Liver (tissue), 9 donors: ENCODE measurements around the gene RERE. TPM values are rescaled to one million over a fixed set of nuclear protein-coding genes. Genes with fewer than 3 reads are reported as not detected.

Experiments used
- DNase-seq: peaks from one replicate; pipeline ENCODE4 v3.0.0-alpha.2; 2017; ENCODE audit warnings: low spot score
- H3K27ac ChIP-seq, 2 donors: one replicate each; pipeline ENCODE4 v1.7.0; 2013; ENCODE audit warnings: inconsistent platforms in 2 of 2, low read length in 2 of 2, control low read depth in 1 of 2, low read depth in 1 of 2, mild to moderate bottlenecking in 1 of 2
- H3K27me3 ChIP-seq, 4 donors: one replicate each; pipeline versions ENCODE4 v1.6.1 to v1.7.0; 2013; ENCODE audit warnings: low read length in 3 of 4, inconsistent platforms in 1 of 4, mild to moderate bottlenecking in 1 of 4, moderate library complexity in 1 of 4; ENCODE audit not compliant: control insufficient read depth in 4 of 4, insufficient read depth in 4 of 4
- H3K36me3 ChIP-seq, 4 donors: one replicate each; pipeline versions ENCODE4 v1.6.1 to v1.7.0; 2013; ENCODE audit warnings: low read length in 3 of 4, mild to moderate bottlenecking in 3 of 4, low read depth in 1 of 4, moderate library complexity in 1 of 4; ENCODE audit not compliant: control insufficient read depth in 4 of 4, insufficient read depth in 3 of 4
- H3K4me1 ChIP-seq, 4 donors: one replicate each; pipeline versions ENCODE4 v1.6.1 to v1.7.0; 2013; ENCODE audit warnings: low read length in 3 of 4, mild to moderate bottlenecking in 3 of 4, moderate library complexity in 1 of 4; ENCODE audit not compliant: control insufficient read depth in 4 of 4, insufficient read depth in 4 of 4
- H3K4me3 ChIP-seq, 3 donors: one replicate each; pipeline versions ENCODE4 v1.6.1 to v1.7.0; 2013; ENCODE audit warnings: low read length in 3 of 3, control low read depth in 1 of 3, low read depth in 1 of 3, mild to moderate bottlenecking in 1 of 3
- H3K9ac ChIP-seq, 2 donors: one replicate each; pipeline ENCODE4 v1.7.0; 2013; ENCODE audit warnings: low read length in 2 of 2, mild to moderate bottlenecking in 2 of 2, moderate library complexity in 2 of 2, control low read depth in 1 of 2, low read depth in 1 of 2
- H3K9me3 ChIP-seq, 4 donors: one replicate each; pipeline versions ENCODE4 v1.6.1 to v1.7.0; 2013; ENCODE audit warnings: low read length in 3 of 4; ENCODE audit not compliant: control insufficient read depth in 4 of 4
- ATF3 ChIP-seq: IDR thresholded peaks from 2 replicates; pipeline ENCODE4 v1.6.1; 2016; ENCODE audit warnings: antibody characterized with exemption
- CTCF ChIP-seq: fragments of 150-350 bp; IDR thresholded peaks from 2 replicates; pipeline ENCODE4 v1.5.1; 2017; ENCODE audit warnings: improper control_type of control experiment, low read depth, low read length; ENCODE audit not compliant: missing input control
- EGR1 ChIP-seq, 2 donors: IDR thresholded peaks; 2 replicates each; pipeline ENCODE4 v1.6.1; 2016 to 2018; ENCODE audit warnings: antibody characterized with exemption in 2 of 2, low read depth in 2 of 2
- FOXA1 ChIP-seq: IDR thresholded peaks from 2 replicates; pipeline ENCODE4 v1.6.1; 2016; ENCODE audit warnings: antibody characterized with exemption
- FOXA2 ChIP-seq: IDR thresholded peaks from 2 replicates; pipeline ENCODE4 v1.6.1; 2016; ENCODE audit warnings: antibody characterized with exemption
- GABPA ChIP-seq, 2 donors: IDR thresholded peaks in 1 of 2; conservative IDR thresholded peaks in 1 of 2; 2 replicates each; pipeline ENCODE4 v1.6.1; 2016; ENCODE audit warnings: antibody characterized with exemption in 2 of 2, mild to moderate bottlenecking in 1 of 2, moderate library complexity in 1 of 2
- HNF4A ChIP-seq, 2 donors: conservative IDR thresholded peaks; 2 replicates each; pipeline ENCODE4 v1.6.1; 2016; ENCODE audit warnings: antibody characterized with exemption in 2 of 2, mild to moderate bottlenecking in 2 of 2
- HNF4G ChIP-seq: IDR thresholded peaks from 2 replicates; pipeline ENCODE4 v1.6.1; 2016; ENCODE audit warnings: antibody characterized with exemption
- JUND ChIP-seq, 2 donors: IDR thresholded peaks; 2 replicates each; pipeline ENCODE4 v1.6.1; 2016; ENCODE audit warnings: antibody characterized with exemption in 2 of 2
- MAX ChIP-seq: IDR thresholded peaks from 2 replicates; pipeline ENCODE4 v1.6.1; 2016; ENCODE audit warnings: antibody characterized with exemption
- NR2F2 ChIP-seq: IDR thresholded peaks from 2 replicates; pipeline ENCODE4 v1.6.1; 2016; ENCODE audit warnings: antibody characterized with exemption
- RAD21 ChIP-seq, 2 donors: IDR thresholded peaks; 2 replicates each; pipeline ENCODE4 v1.6.1; 2016; ENCODE audit warnings: antibody characterized with exemption in 2 of 2, mild to moderate bottlenecking in 2 of 2
- REST ChIP-seq: IDR thresholded peaks from 2 replicates; pipeline ENCODE4 v1.6.1; 2016; ENCODE audit warnings: antibody characterized with exemption, mild to moderate bottlenecking
- RXRA ChIP-seq, 2 donors: IDR thresholded peaks; 2 replicates each; pipeline ENCODE4 v1.6.1; 2017 to 2018; ENCODE audit warnings: antibody characterized with exemption in 2 of 2, mild to moderate bottlenecking in 1 of 2
- SP1 ChIP-seq: IDR thresholded peaks from 2 replicates; pipeline ENCODE4 v1.6.1; 2018; ENCODE audit warnings: antibody characterized with exemption, mild to moderate bottlenecking
- TAF1 ChIP-seq: conservative IDR thresholded peaks from 2 replicates; pipeline ENCODE4 v1.6.1; 2016; ENCODE audit warnings: antibody characterized with exemption, mild to moderate bottlenecking
- YY1 ChIP-seq: IDR thresholded peaks from 2 replicates; pipeline ENCODE4 v1.6.1; 2016; ENCODE audit warnings: antibody characterized with exemption, mild to moderate bottlenecking
- ZBTB33 ChIP-seq: IDR thresholded peaks from 2 replicates; pipeline ENCODE4 v1.6.1; 2016; ENCODE audit warnings: antibody characterized with exemption
- WGBS: extraction: QIAGEN DNeasy Blood & Tissue Kit; methylation state at CpG from one replicate; pipeline ENCODE4 v1.1.7; 2013; 5-methylcytosine and 5-hydroxymethylcytosine counted together
- polyA plus RNA-seq, 2 donors: library from polyadenylated mRNA; stranded (reverse) in 1 of 2; unstranded in 1 of 2; fragments of 200-250 nt in 1 of 2; fragments of >200 nt in 1 of 2; fragmentation: Nextera tagmentation in 1 of 2; extraction: Ambion mirVana in 1 of 2; gene quantifications; one replicate each; pipeline versions ENCODE4 v1.2.1 to v1.2.3, GENCODE V29; 2013 to 2015
- total RNA-seq, 2 donors: library from RNA; depleted of rRNA; stranded (reverse); fragments of >200 nt; gene quantifications; one replicate each; pipeline ENCODE4 v1.2.3, GENCODE V29; 2014
- donor health status: healthy.
- donor health status: healthy.
- donor health status: healthy.
- donor health status: healthy.
- donor health status: healthy.

RERE gene
- total and polyA plus RNA-seq, 4 donors = 9.8 to 49.1 (median 24.8) TPM

GRCh38 chr1:8365661-8366362, 451.6 kb downstream of the RERE start:
- no peak for TF ChIP-seq GABPA (IDR thresholded peaks at IDR 0.05 in 1 of 2, conservative IDR thresholded peaks at IDR 0.05 in 1 of 2)
- no peak for TF ChIP-seq FOXA2
- TF ChIP-seq RAD21 (IDR thresholded peaks at IDR 0.05) = no peak
- no peak for TF ChIP-seq ATF3
- TF ChIP-seq JUND (IDR thresholded peaks at IDR 0.05) = no peak
- TF ChIP-seq NR2F2 = no peak
- no peak for TF ChIP-seq MAX
- no peak for TF ChIP-seq HNF4G
- no peak for TF ChIP-seq TAF1
- TF ChIP-seq HNF4A (conservative IDR thresholded peaks at IDR 0.05) = no peak
- TF ChIP-seq FOXA1 = no peak
- TF ChIP-seq SP1 = no peak
- TF ChIP-seq ZBTB33 = no peak
- no peak for TF ChIP-seq REST
- no peak for TF ChIP-seq CTCF
- TF ChIP-seq RXRA (IDR thresholded peaks at IDR 0.05) = no peak
- no peak for TF ChIP-seq EGR1 (IDR thresholded peaks at IDR 0.05; ENCODE audit: low read depth in 2 of 2)
- no peak for TF ChIP-seq YY1
- Histone ChIP-seq H3K9ac (no peak overlapping the region), H3K27me3 (no peaks in the 10 kb centered on the region), H3K36me3 (peaks cover 23 to 33% (median 29%) of the 10 kb centered on the region in 4 donors), H3K27ac (no peak overlapping the region), H3K4me1 (peaks cover 20 to 64% (median 47%) of the 10 kb centered on the region in 4 donors), H3K9me3 (no peaks in the 10 kb centered on the region), H3K4me3 (no peak overlapping the region)
- WGBS = 96% methylated on average over 24 of the region's 24 CpGs
- no peak for DNase-seq
